NCI-H460 (cell line): ENCODE measurements around the gene DMXL1. TPM values are rescaled to one million over a fixed set of nuclear protein-coding genes. Genes with fewer than 3 reads are reported as not detected.
"Not testable (repeated sequence)": the region's sequence is repeated elsewhere in the genome, so short reads cannot be mapped to it uniquely, and the experiment has no call there.

Source experiments
- DNase-seq: peaks from one replicate; pipeline ENCODE4 v3.0.0-alpha.2; 2016; ENCODE audit warnings: low read depth; ENCODE audit errors: extremely low read depth
- total RNA-seq: library from RNA; depleted of rRNA; stranded (reverse); fragments of >200 nt; shearing (Covaris generic); gene quantifications from 2 replicates; pipeline ENCODE4 v1.2.3, GENCODE V29; 2014

Gene DMXL1
- total RNA-seq, 1 experiment from 2014 or later = 26.5 TPM

- no peak for DNase-seq
Observed at GRCh38 chr5:119187776-119188529, 117.1 kb downstream of the DMXL1 start.

GRCh38 chr5:119190470-119191095, 119.7 kb downstream of the DMXL1 start:
- DNase-seq = no peak

- no peak for DNase-seq
Observed at GRCh38 chr5:119191944-119192343, 121.1 kb downstream of the DMXL1 start.

- DNase-seq = no peak
Observed at GRCh38 chr5:119200795-119201194, 129.9 kb downstream of the DMXL1 start.

GRCh38 chr5:119207105-119207504, 136.2 kb downstream of the DMXL1 start:
- no peak for DNase-seq

GRCh38 chr5:119212026-119212425, 141.1 kb downstream of the DMXL1 start:
- no peak for DNase-seq

GRCh38 chr5:119212676-119213075, 141.8 kb downstream of the DMXL1 start:
- no peak for DNase-seq

GRCh38 chr5:119217183-119217582, 146.3 kb downstream of the DMXL1 start:
- no peak for DNase-seq

- no peak for DNase-seq
Observed at GRCh38 chr5:119218830-119219782, 148.2 kb downstream of the DMXL1 start.

- no peak for DNase-seq
Observed at GRCh38 chr5:119220576-119221197, 149.8 kb downstream of the DMXL1 start.

GRCh38 chr5:119221330-119221729, 150.4 kb downstream of the DMXL1 start:
- DNase-seq = no peak

- DNase-seq = no peak
Observed at GRCh38 chr5:119229950-119230349, 159.1 kb downstream of the DMXL1 start.

- DNase-seq = no peak
Observed at GRCh38 chr5:119238265-119239118, 167.6 kb downstream of the DMXL1 start.

- DNase-seq = no peak
Observed at GRCh38 chr5:119239119-119239417, 168.2 kb downstream of the DMXL1 start.

GRCh38 chr5:119239826-119240225, 168.9 kb downstream of the DMXL1 start:
- not testable (repeated sequence) for DNase-seq

GRCh38 chr5:119243888-119244287, 173.0 kb downstream of the DMXL1 start:
- no peak for DNase-seq

GRCh38 chr5:119250946-119251901, 180.3 kb downstream of the DMXL1 start:
- no peak for DNase-seq

GRCh38 chr5:119255571-119256356, 184.9 kb downstream of the DMXL1 start:
- peak; percentile 16 for DNase-seq
